Stomach (tissue), 9 donors: ENCODE measurements around the gene CENPH. TPM values are rescaled to one million over a fixed set of nuclear protein-coding genes. Genes with fewer than 3 reads are reported as not detected.

Experiments used
- DNase-seq, 2 donors: peaks; one replicate each; pipeline versions ENCODE4 v3.0.0 to v3.0.0-alpha.2; 2013 to 2019
- H3K27ac ChIP-seq, 5 donors: fragments of 200-600 bp in 4 of 5; sonication (generic) in 4 of 5; one replicate each; pipeline ENCODE4 v1.5.1; 2013 to 2019; ENCODE audit warnings: mild to moderate bottlenecking in 1 of 5, moderate library complexity in 1 of 5
- H3K27me3 ChIP-seq, 3 donors: fragments of 200-600 bp; sonication (generic); one replicate each; pipeline ENCODE4 v1.5.1; 2017 to 2019; ENCODE audit warnings: mixed run types in 1 of 3
- H3K36me3 ChIP-seq, 4 donors: fragments of 200-600 bp; sonication (generic); 1 replicate in 3 of 4; 2 replicates in 1 of 4; pipeline ENCODE4 v1.5.1; 2016 to 2019
- H3K4me1 ChIP-seq, 4 donors: fragments of 200-600 bp; sonication (generic); one replicate each; pipeline ENCODE4 v1.5.1; 2016 to 2019
- H3K4me3 ChIP-seq, 4 donors: fragments of 200-600 bp; sonication (generic) in 3 of 4; one replicate each; pipeline ENCODE4 v1.5.1; 2016 to 2019; ENCODE audit warnings: mild to moderate bottlenecking in 1 of 4
- H3K9me3 ChIP-seq, 4 donors: fragments of 200-600 bp; sonication (generic); one replicate each; pipeline ENCODE4 v1.5.1; 2016 to 2019
- EP300 ChIP-seq: sonication (generic); formaldehyde crosslinking; IDR thresholded peaks from one replicate; pipeline ENCODE4 v1.6.1; 2017; ENCODE audit warnings: antibody characterized with exemption
- POLR2A ChIP-seq, 4 donors: fragments of 450-650 bp; IDR thresholded peaks; one replicate each; pipeline ENCODE4 v1.6.1; 2016; ENCODE audit warnings: antibody characterized with exemption in 4 of 4, control low read depth in 2 of 4, mild to moderate bottlenecking in 1 of 4, moderate library complexity in 1 of 4
- POLR2AphosphoS5 ChIP-seq, 3 donors: sonication (generic); formaldehyde crosslinking; IDR thresholded peaks; one replicate each; pipeline ENCODE4 v1.6.1; 2016; ENCODE audit warnings: antibody characterized with exemption in 3 of 3
- WGBS, 5 donors: extraction: QIAGEN DNeasy Blood & Tissue Kit in 3 of 5; methylation state at CpG; one replicate each; pipeline versions ENCODE4 v1.1.5 to v1.1.7; 2013 to 2018; 5-methylcytosine and 5-hydroxymethylcytosine counted together
- intact Hi-C: fragments of 100-400 bp; cut with DNase I; formaldehyde crosslinking; loops from one replicate; pipeline ENCODE4 v1.15.1; 2023; ENCODE audit warnings: low total_unique reads
- polyA plus RNA-seq, 3 donors: library from polyadenylated mRNA; stranded (reverse); fragments of 200-250 nt; gene quantifications; one replicate each; pipeline ENCODE4 v1.2.3, GENCODE V29; 2013
- total RNA-seq, 5 donors: library from RNA; depleted of rRNA; stranded (reverse); fragments of >200 nt; gene quantifications; one replicate each; pipeline versions ENCODE4 v1.1.0 to v1.2.3, GENCODE V29; 2014 to 2016
- TF ChIP-seq, protein P1 (sequence below), 7 experiments: fragments of 450-650 bp in 4 of 7; fragments of 200-600 bp in 3 of 7; sonication (generic) in 3 of 7; IDR thresholded peaks; one replicate each; pipeline ENCODE4 v1.5.1; 2016 to 2019; ENCODE audit warnings: antibody characterized with exemption in 7 of 7, control low read depth in 2 of 7, mild to moderate bottlenecking in 1 of 7
- donor health status: healthy with polysubstance abuse.
- donor health status: Bipolar disorder and iron deficiency.
- donor health status: healthy.

CENPH gene
- total and polyA plus RNA-seq, 8 donors, result 0.45 to 15.6 (median 3.6) TPM

DNA sequence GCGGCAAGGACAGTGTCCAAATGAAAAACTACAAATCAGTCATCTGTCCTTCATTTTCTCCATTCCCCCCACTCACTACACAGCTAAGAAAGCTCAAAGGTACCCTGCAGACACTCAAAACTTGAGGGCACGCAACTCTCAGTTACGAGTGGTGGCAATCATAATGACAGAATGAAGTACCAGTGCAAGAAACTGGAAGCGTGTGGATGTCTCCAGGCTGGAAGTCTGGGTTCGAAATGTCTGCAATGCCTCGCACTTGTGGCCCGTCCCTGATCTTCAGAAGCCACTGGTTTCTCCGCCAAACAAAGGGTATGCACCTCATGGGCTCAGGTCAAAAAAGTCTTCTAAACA, 597 bp upstream of the CENPH start:
- Histone ChIP-seq H3K4me3 (peak overlapping the region; percentile 69 to 83 (median 82)), H3K4me1 (peaks cover 14 to 21% (median 17%) of the 10 kb centered on the region in 4 donors), H3K9me3 (no peaks in the 10 kb centered on the region), H3K36me3 (no peaks in the 10 kb centered on the region), H3K27ac (peak overlapping the region; percentile 53 to 85 (median 76)), H3K27me3 (no peaks in the 10 kb centered on the region)
- no peak for DNase-seq
- 12 to 16% (median 13%) methylated on average over 8 of the region's 8 CpGs for WGBS, 5 donors
- intact Hi-C loops, result loop anchor here (10.0 kb wide), 1 partner anchor 94 kb away; the partner anchor contains the start of gene SLC30A5
- no peak for TF ChIP-seq POLR2AphosphoS5 (IDR thresholded peaks at IDR 0.05)
- TF ChIP-seq, protein P1, sequence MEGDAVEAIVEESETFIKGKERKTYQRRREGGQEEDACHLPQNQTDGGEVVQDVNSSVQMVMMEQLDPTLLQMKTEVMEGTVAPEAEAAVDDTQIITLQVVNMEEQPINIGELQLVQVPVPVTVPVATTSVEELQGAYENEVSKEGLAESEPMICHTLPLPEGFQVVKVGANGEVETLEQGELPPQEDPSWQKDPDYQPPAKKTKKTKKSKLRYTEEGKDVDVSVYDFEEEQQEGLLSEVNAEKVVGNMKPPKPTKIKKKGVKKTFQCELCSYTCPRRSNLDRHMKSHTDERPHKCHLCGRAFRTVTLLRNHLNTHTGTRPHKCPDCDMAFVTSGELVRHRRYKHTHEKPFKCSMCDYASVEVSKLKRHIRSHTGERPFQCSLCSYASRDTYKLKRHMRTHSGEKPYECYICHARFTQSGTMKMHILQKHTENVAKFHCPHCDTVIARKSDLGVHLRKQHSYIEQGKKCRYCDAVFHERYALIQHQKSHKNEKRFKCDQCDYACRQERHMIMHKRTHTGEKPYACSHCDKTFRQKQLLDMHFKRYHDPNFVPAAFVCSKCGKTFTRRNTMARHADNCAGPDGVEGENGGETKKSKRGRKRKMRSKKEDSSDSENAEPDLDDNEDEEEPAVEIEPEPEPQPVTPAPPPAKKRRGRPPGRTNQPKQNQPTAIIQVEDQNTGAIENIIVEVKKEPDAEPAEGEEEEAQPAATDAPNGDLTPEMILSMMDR (IDR thresholded peaks at IDR 0.05), result no peak
- TF ChIP-seq EP300, result no peak
- TF ChIP-seq POLR2A (IDR thresholded peaks at IDR 0.05), result no peak

DNA sequence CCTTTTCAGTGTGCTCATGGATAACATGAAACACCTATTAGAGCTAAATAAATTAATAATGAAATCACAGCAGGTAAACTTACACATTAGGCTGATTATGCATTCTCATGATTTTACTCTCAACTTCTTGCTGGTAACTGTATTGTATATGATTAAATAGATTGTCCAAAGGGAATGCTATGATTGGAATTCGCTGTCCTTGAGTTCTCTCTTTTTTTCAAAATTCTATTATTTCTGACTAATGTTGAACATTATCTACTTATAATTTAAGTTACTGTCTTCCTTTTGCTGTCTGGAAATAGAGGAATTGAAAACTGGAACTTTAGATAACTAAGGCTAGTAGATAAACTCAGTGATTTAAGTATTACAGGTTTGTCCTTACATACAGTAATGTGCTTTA, 13.1 kb downstream of the CENPH start:
- Histone ChIP-seq H3K27ac (no peak overlapping the region), H3K36me3 (peaks cover 0 to 6% (median 0%) of the 10 kb centered on the region in 4 donors), H3K27me3 (no peaks in the 10 kb centered on the region), H3K4me3 (no peak overlapping the region), H3K9me3 (no peaks in the 10 kb centered on the region), H3K4me1 (no peaks in the 10 kb centered on the region)
- no peak for DNase-seq
- TF ChIP-seq, protein P1 (IDR thresholded peaks at IDR 0.05), result no peak
- no peak for TF ChIP-seq EP300
- TF ChIP-seq POLR2A (IDR thresholded peaks at IDR 0.05), result no peak
- intact Hi-C loops, result no loop called here
- WGBS, 5 donors, result 93 to 100% (median 97%) methylated on average over 1 of the region's 1 CpG

DNA sequence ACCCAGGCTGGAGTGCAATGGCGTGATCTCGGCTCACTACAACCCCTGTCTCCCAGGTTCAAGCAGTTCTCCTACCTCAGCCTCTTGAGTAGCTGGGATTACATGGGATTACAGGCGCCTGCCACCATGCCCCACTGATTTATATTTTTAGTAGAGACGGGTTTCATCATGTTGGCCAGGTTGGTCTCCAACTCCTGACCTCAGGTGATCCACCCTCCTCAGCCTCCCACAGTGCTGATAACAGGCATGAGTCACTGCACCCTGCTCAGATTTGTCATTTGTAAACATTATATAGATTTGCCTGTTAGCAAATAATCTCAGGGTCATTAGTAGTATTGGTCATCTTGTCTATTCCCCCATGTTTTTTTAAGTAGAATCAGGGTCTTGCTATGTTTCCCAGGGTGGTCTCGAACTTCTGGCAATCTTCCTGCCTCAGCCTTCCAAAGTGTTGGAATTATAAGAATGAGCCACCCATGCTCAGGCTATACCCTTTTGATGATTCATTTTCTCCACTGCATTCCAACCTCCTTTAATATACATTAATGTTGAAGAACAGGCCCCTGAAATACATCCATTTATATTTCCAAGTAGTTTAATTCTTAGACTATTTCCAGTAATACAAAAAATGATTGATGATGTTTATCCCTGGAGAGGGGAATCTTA, 17.3 kb downstream of the CENPH start:
- H3K9me3 ChIP-seq, result no peaks in the 10 kb centered on the region
- intact Hi-C loops, result no loop called here
- DNase-seq, result peak in 1 of 2 donors; percentile 38
- H3K4me3 ChIP-seq, result no peak overlapping the region
- no peaks in the 10 kb centered on the region for H3K36me3 ChIP-seq
- no peaks in the 10 kb centered on the region for H3K27me3 ChIP-seq
- no peaks in the 10 kb centered on the region for H3K4me1 ChIP-seq
- WGBS, 5 donors, result 82 to 89% (median 86%) methylated on average over 5 of the region's 5 CpGs
- H3K27ac ChIP-seq, result peak overlapping the region in 1 of 5 donors; percentile 66
- no peak for TF ChIP-seq POLR2A (IDR thresholded peaks at IDR 0.05)
- no peak for TF ChIP-seq EP300
- TF ChIP-seq, protein P1 (IDR thresholded peaks at IDR 0.05), result no peak
- TF ChIP-seq POLR2AphosphoS5 (IDR thresholded peaks at IDR 0.05), result peak in 1 of 3 donors; percentile 4

DNA sequence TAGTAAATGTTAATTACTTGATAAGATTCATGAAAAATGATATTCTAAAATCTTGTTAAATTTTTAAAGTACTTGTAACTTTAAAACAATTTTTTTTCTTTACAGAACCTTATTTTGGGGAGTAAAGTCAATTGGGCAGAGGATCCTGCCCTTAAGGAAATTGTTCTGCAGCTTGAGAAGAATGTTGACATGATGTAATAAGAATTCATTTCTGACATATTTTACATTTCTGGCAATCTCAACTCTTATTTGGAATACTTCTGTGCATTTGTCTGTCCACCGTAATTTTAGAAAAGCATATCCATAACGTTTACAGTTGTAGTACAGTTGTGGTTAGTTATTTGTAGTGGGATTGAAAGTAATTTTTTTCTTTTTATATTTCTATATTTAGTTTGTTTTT, 20.2 kb downstream of the CENPH start:
- no peaks in the 10 kb centered on the region for H3K4me1 ChIP-seq
- 82 to 92% (median 89%) methylated on average over 2 of the region's 2 CpGs for WGBS, 5 donors
- H3K27ac ChIP-seq, result no peak overlapping the region
- H3K36me3 ChIP-seq, result no peaks in the 10 kb centered on the region
- intact Hi-C loops, result no loop called here
- no peaks in the 10 kb centered on the region for H3K9me3 ChIP-seq
- no peak for TF ChIP-seq POLR2AphosphoS5 (IDR thresholded peaks at IDR 0.05)
- no peak for TF ChIP-seq EP300
- TF ChIP-seq POLR2A (IDR thresholded peaks at IDR 0.05), result no peak
- TF ChIP-seq, protein P1 (IDR thresholded peaks at IDR 0.05), result no peak
- H3K4me3 ChIP-seq, result no peak overlapping the region
- no peak for DNase-seq
- no peaks in the 10 kb centered on the region for H3K27me3 ChIP-seq
